Transverse colon (tissue), 4 donors: ENCODE measurements around the gene CPXM1. TPM values are rescaled to one million over a fixed set of nuclear protein-coding genes. Genes with fewer than 3 reads are reported as not detected.
A peak's percentile ranks its signal among the peaks of the same experiment; 100 is the strongest.

Source experiments
- DNase-seq: peaks from one replicate; pipeline ENCODE4 v3.0.0-alpha.2; 2019
- H3K27ac ChIP-seq, 4 donors: fragments of 200-600 bp; sonication (generic); 2 replicates each; pipeline ENCODE4 v1.5.1; 2016 to 2018; ENCODE audit warnings: inconsistent platforms in 4 of 4
- H3K27me3 ChIP-seq: fragments of 200-600 bp; sonication (generic); 2 replicates; pipeline ENCODE4 v1.5.1; 2017; ENCODE audit warnings: inconsistent platforms
- H3K36me3 ChIP-seq, 4 donors: fragments of 200-600 bp; sonication (generic); 2 replicates each; pipeline ENCODE4 v1.5.1; 2017 to 2019; ENCODE audit warnings: inconsistent platforms in 4 of 4
- H3K4me1 ChIP-seq, 4 donors: fragments of 200-600 bp; sonication (generic); 2 replicates each; pipeline ENCODE4 v1.5.1; 2017 to 2020; ENCODE audit warnings: inconsistent platforms in 4 of 4
- H3K4me3 ChIP-seq, 4 donors: fragments of 200-600 bp; sonication (generic); 1 replicate in 1 of 4; 2 replicates in 3 of 4; pipeline versions ENCODE4 v1.5.1 to v1.6.1; 2017 to 2019; ENCODE audit warnings: inconsistent platforms in 4 of 4
- H3K9me3 ChIP-seq, 2 donors: fragments of 200-600 bp; sonication (generic); 2 replicates each; pipeline ENCODE4 v1.5.1; 2017 to 2019; ENCODE audit warnings: inconsistent platforms in 2 of 2
- CTCF ChIP-seq, 5 experiments: fragments of 200-600 bp in 3 of 5; fragments of 450-650 bp in 2 of 5; sonication (generic) in 3 of 5; IDR thresholded peaks; 1 replicate in 2 of 5; 2 replicates in 3 of 5; pipeline ENCODE4 v1.5.1; 2016 to 2017; ENCODE audit warnings: antibody characterized with exemption in 5 of 5, inconsistent platforms in 3 of 5, mild to moderate bottlenecking in 2 of 5, moderate library complexity in 1 of 5
- EP300 ChIP-seq: sonication (generic); formaldehyde crosslinking; IDR thresholded peaks from one replicate; pipeline ENCODE4 v1.6.1; 2017; ENCODE audit warnings: antibody characterized with exemption, low read depth
- POLR2A ChIP-seq: fragments of 450-650 bp; IDR thresholded peaks from one replicate; pipeline ENCODE4 v1.6.1; 2016; ENCODE audit warnings: antibody characterized with exemption, mild to moderate bottlenecking, moderate library complexity
- POLR2AphosphoS5 ChIP-seq, 3 donors: sonication (generic); formaldehyde crosslinking; IDR thresholded peaks; one replicate each; pipeline ENCODE4 v1.6.1; 2016; ENCODE audit warnings: antibody characterized with exemption in 3 of 3
- WGBS, 2 donors: methylation state at CpG; one replicate each; pipeline ENCODE4 v1.1.5; 2018; ENCODE audit warnings: low coverage in 1 of 2; 5-methylcytosine and 5-hydroxymethylcytosine counted together
- in situ Hi-C, 4 donors: fragments of 200-750 bp; cut with MboI; loops; one replicate each; pipeline versions ENCODE4 v1.15.0 to v1.15.1; 2017; ENCODE audit warnings: low sequenced_read_pairs in 3 of 4, low pct_ligation_motif_present in 1 of 4, low pct_unique_long_range_greater_than_20kb in 1 of 4
- intact Hi-C: fragments of 100-400 bp; cut with DNase I; formaldehyde crosslinking; loops from one replicate; pipeline ENCODE4 v1.15.1; 2023; ENCODE audit warnings: low total_unique reads
- total RNA-seq, 4 donors: library from RNA; depleted of rRNA; stranded (reverse); fragments of >200 nt; gene quantifications; one replicate each; pipeline ENCODE4 v1.1.0, GENCODE V29; 2016

CPXM1 gene
- total RNA-seq, 4 donors from 2014 or later: 0.80 to 2.6 (median 1.0) TPM

GRCh38 chr20:2799688-2800520 lies 523 bp downstream of the CPXM1 start:
- H3K27me3 ChIP-seq: peaks cover 75% of the 10 kb centered on the region
- TF ChIP-seq POLR2A: no peak
- no peak for TF ChIP-seq POLR2AphosphoS5 (IDR thresholded peaks at IDR 0.05)
- TF ChIP-seq EP300: no peak
- TF ChIP-seq CTCF (IDR thresholded peaks at IDR 0.05): no peak
- H3K4me1 ChIP-seq: peaks cover 0 to 20% (median 16%) of the 10 kb centered on the region in 4 donors
- intact Hi-C loops: loop anchor here (5.0 to 10.0 kb wide), 2 partner anchors 207 to 655 kb away; no protein-coding TSS in a partner anchor
- H3K36me3 ChIP-seq: no peaks in the 10 kb centered on the region
- H3K27ac ChIP-seq: no peak overlapping the region
- 6 to 50% methylated on average over 1 to 54 of the region's 61 CpGs for WGBS, 2 donors
- in situ Hi-C loops: no loop called here
- no peak for DNase-seq
- H3K4me3 ChIP-seq: peak overlapping the region in 2 of 4 donors; percentile 21 to 38
- no peaks in the 10 kb centered on the region for H3K9me3 ChIP-seq

GRCh38 chr20:2799271-2799670 lies 1.2 kb downstream of the CPXM1 start:
- H3K4me3 ChIP-seq: peak overlapping the region in 1 of 4 donors; percentile 38
- no peaks in the 10 kb centered on the region for H3K36me3 ChIP-seq
- in situ Hi-C loops (no loop called here), intact Hi-C loops (loop anchor here (5.0 to 10.0 kb wide), 2 partner anchors 208 to 654 kb away; no protein-coding TSS in a partner anchor)
- H3K27me3 ChIP-seq: peaks cover 69% of the 10 kb centered on the region
- 61 to 100% methylated on average over 1 to 9 of the region's 9 CpGs for WGBS, 2 donors
- H3K27ac ChIP-seq: no peak overlapping the region
- H3K4me1 ChIP-seq: peaks cover 0 to 20% (median 16%) of the 10 kb centered on the region in 4 donors
- H3K9me3 ChIP-seq: no peaks in the 10 kb centered on the region
- DNase-seq: no peak
- TF ChIP-seq CTCF (IDR thresholded peaks at IDR 0.05) (no peak), POLR2A (no peak), EP300 (no peak), POLR2AphosphoS5 (IDR thresholded peaks at IDR 0.05) (no peak)

- Histone ChIP-seq H3K4me1 (peaks cover 0 to 20% (median 16%) of the 10 kb centered on the region in 4 donors), H3K36me3 (no peaks in the 10 kb centered on the region), H3K4me3 (no peak overlapping the region), H3K27ac (no peak overlapping the region), H3K27me3 (peaks cover 64% of the 10 kb centered on the region), H3K9me3 (no peaks in the 10 kb centered on the region)
- in situ Hi-C loops: no loop called here
- intact Hi-C loops: loop anchor here (5.0 to 10.0 kb wide), 2 partner anchors 208 to 654 kb away; no protein-coding TSS in a partner anchor
- 63 to 84% methylated on average over 1 to 6 of the region's 6 CpGs for WGBS, 2 donors
- no peak for TF ChIP-seq CTCF (IDR thresholded peaks at IDR 0.05)
- no peak for TF ChIP-seq EP300
- no peak for TF ChIP-seq POLR2A
- no peak for TF ChIP-seq POLR2AphosphoS5 (IDR thresholded peaks at IDR 0.05)
- DNase-seq: no peak
Measured at GRCh38 chr20:2798814-2799213, 1.6 kb downstream of the CPXM1 start.

- no peak for DNase-seq
- Histone ChIP-seq H3K4me3 (no peak overlapping the region), H3K27me3 (peaks cover 60% of the 10 kb centered on the region), H3K36me3 (no peaks in the 10 kb centered on the region), H3K4me1 (peaks cover 0 to 20% (median 16%) of the 10 kb centered on the region in 4 donors), H3K9me3 (no peaks in the 10 kb centered on the region), H3K27ac (no peak overlapping the region)
- 42 to 90% methylated on average over 2 to 19 of the region's 19 CpGs for WGBS, 2 donors
- intact Hi-C loops (loop anchor here (5.0 to 10.0 kb wide), 2 partner anchors 209 to 653 kb away; no protein-coding TSS in a partner anchor), in situ Hi-C loops (no loop called here)
- TF ChIP-seq POLR2A (no peak), CTCF (IDR thresholded peaks at IDR 0.05) (no peak), EP300 (no peak), POLR2AphosphoS5 (IDR thresholded peaks at IDR 0.05) (no peak)
Measured at GRCh38 chr20:2798095-2798805, 2.2 kb downstream of the CPXM1 start.
